Stromal cell of bone marrow (primary cell): Measurements from ENCODE around the gene PCDH15.
"Not testable (repeated sequence)": the region's sequence is repeated elsewhere in the genome, so short reads cannot be mapped to it uniquely, and the experiment has no call there.

Source experiments
- DNase-seq: peaks from one replicate; pipeline ENCODE4 v3.0.0-alpha.2; 2012; ENCODE audit warnings: low read depth

PCDH15 gene

DNA sequence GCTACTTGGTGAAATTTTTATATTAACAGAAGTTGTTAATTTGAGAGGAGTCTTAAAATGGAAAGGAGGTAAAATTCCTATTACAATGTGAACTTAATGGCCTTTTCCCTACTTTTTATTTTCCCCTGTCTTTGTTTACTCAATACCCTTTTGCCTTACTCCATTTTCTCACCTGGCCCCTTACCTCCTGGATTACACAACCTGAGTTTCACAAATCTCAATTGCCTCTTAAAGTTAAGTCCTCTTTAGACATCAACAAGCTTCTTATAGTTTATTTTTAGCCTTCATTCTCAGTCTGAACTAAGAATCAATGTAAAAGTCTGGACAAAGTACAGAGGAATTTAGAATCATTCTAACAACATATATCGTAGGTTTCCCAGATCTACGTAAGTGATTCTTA, 247.0 kb downstream of the PCDH15 start:
- DNase-seq, result no peak

DNA sequence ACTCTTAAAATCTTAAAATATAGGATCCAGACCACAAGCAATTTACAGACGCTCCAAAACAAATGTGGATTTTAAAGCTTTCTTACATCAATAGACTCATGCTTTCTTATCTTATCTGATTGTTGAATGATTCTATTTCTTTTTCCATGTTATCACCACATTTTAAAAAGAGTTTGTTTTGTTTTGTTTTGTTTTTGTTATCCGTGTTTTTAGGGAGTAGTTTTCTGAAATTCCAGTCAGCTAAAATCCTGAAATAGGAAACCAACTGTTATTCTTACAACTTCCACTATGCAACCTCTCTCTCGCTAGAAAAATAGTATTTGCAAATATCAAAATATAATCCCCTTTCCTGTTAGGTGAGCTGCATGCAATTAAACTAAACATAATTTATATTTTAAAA, 251.0 kb downstream of the PCDH15 start:
- no peak for DNase-seq

DNA sequence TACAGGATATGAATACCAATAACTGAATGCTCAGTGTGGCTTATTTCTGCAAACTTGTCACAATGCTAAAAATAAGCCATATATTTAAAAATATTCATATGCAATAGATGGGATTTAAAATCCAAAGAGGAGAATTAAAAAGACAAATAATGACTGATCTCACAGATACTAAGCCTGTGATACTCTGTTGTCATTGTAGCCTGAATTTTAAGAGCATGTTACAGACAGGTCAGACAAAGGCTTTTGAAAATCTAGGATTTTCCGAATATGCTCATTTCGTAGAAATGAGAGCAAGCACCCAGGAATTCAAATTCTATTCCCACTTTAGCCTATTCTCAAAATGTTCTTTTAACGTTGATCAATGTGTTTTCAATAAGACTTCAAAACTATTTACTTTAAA, 269.7 kb downstream of the PCDH15 start:
- DNase-seq, result no peak

DNA sequence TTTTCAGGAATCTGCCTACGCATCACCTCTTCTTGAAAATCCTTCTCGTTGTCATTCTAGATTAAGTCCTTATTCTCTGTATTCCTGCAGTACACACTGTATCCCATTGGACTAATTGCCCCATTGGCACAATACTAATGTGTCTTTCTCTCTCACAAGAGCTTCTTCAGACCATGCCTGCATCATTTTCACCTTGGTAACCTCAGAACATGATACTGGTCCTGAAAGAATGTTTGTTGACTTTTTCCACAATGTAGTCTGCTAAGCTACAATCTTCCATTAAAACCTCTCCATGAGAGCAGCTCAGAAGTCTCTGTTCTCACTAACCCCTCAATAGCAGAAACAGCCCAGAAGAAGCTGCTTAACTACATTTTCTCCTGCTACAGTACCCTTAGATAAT, 270.7 kb downstream of the PCDH15 start:
- no peak for DNase-seq

DNA sequence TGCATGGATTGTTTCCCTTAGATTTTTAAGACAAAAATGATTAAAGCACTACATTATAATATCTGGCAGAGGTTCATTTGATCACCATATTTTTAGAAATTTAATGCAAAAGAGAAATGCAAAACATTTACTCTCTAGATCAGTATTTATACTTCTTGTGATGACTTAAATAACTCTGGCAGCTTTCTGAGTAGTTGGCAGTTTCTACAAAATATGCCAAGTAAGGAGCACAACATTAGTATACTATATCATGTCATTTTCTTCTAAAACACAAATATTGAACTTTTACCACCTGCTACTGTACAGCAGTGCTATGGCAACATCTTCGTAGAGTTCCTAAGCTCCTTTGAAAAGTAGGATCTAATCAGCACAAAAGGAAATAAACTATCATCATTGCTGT, 275.2 kb downstream of the PCDH15 start:
- DNase-seq, result no peak

DNA sequence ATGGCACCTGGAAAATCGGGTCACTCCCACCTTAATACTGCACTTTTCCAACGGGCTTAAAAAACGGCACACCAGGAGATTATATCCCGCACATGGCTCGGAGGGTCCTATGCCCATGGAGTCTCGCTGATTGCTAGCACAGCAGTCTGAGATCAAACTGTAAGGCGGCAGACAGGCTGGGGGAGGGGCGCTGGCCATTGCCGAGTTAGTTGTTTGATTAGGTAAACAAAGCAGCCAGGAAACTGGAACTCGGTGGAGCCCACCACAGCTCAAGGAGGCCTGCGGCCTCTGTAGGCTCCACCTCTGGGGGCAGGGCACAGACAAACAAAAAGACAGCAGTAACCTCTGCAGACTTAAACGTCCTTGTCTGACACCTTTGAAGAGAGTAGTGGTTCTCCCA, 285.8 kb downstream of the PCDH15 start:
- DNase-seq, result not testable (repeated sequence)

DNA sequence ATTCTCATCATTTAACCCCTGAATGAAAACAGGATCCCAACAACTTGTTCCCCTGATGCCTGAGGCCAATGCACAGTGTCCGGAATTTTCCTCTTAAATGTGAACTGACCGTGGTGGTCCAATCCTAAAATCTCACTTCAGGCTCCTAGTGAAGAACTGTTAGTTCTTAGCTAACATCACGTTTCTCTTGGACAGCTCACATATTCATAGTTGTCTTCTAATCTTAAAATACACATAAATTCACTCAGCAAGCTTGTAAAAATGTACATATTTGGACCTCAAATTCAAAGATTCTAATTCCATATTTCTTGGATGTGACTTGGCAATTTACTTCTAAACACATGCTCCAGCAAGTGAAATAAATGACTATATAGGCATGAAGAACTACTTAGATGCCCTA, 297.2 kb downstream of the PCDH15 start:
- no peak for DNase-seq

DNA sequence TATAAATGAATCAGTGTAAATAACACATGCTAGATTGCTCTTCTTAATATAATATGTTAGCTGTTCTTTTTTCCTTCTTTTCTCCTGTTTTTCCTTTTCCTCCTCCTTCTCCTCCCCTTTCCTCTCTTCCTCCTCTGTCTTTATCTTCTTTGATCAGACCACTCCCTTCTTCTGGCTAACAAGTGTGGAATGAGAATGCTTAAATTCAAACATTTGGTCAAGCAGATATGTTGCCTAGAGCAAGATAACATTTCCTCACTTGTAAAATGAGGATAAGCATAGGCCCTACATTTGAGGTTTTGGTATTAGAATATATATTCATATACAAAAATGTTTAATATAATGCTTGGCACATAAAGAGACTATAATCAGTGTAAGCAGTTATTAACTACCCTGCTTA, 299.1 kb downstream of the PCDH15 start:
- no peak for DNase-seq

DNA sequence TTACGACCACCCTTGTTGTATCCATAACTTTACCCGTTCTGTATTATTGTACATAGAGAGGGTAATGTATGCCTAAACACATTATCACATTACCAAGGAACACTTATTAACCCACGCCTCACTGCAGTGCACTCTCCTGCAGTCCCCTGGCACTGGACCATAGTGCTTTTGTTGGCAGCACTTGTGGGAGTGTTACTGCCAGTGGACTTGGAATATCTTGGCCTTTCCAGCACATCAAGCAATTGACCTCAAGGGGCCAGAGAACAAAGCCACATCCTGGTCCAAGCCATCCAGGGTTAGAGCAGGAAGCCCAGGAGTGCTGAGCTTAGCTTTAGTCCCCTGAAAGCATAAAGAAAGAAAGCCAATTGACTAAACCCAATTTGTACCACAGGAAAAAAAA, 304.2 kb downstream of the PCDH15 start:
- no peak for DNase-seq

DNA sequence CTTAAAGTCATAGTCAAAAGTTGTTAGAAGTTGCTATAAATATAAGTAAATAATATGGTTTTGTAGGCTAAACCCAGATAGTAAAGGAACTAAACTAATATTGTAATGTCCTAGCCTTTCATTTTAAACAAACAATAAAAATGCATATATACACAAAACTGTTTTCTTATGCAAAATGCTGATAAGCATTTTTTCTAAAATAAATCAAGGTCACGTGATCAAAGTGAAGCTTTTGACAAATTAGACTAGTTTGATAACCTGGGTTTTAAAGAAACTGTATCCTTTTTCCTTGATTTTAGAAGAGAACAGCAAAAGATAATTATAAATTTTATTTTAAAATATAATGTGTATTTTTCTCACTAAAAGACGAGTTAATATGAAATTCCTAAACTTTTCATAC, 313.3 kb downstream of the PCDH15 start:
- no peak for DNase-seq

DNA sequence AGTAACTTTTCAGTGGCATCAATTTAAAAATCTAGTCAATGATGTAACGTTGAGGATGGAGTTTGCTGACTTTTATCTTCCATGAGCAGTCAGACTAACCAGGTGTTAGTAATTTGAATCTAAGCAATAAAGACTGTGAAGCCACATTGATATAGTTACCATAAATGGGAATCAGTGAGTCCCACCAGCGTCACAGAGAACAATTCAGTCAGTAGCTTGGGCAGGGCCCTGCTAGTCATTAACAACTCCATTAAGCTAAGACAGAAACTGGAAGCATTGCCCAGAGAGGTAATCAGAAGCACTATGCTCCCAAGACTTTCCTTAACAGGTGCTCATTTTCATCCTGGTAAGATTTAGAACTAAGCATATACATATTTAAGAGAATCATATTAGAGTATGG, 315.1 kb downstream of the PCDH15 start:
- DNase-seq, result no peak

DNA sequence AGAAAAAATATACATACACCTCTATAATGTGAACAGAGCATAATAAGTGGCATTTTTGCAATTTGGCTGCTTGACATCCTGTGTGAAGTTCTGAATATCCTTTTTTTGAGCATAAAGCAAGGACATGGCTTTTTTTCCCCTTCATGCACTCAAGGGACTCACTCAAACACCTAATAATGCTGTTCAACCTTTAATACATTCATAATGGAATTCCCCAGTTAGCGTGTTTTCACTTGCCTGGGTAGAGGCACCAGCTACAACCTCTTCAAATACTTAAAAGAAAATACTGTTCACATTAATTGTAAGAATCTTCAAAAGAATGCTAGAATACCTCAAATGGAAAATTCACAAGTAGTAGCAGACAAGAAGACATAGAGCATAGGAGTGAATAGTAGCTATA, 316.8 kb downstream of the PCDH15 start:
- no peak for DNase-seq

DNA sequence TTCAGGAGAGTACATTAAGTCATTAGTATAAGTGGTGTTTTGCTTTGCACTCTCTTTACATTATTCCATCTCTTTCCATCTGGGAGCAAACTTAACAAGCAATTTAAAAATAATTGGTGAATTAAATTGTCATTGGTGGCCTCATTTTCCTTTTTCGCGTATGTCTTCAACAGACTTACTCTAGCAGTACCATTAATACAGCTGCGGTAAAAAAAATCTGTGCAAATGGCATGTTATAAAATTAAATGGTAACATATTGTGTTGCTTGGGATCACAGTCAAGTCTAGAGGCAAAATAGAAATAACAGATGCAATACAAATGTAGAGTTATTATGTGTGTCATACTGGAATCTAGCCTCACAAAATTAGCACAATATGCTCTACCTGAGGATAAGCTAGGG, 322.4 kb downstream of the PCDH15 start:
- DNase-seq, result no peak

DNA sequence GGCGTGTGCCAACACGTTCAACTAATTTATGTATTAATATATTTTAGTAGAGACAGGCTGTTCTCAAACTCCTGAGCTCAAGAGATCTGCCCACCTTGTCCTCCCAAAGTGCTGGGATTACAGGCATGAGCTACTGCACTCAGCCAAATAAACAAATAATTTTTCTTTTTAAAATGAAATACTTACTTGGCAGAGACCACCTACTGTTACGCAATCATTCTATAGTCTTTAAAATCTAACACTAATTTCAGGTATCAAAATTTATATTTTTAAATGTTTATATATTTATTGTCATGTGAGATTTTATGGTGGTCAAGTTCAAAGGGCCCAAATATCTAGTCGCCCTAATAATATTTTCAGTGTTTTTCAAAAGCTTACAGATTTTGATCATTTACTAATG, 323.3 kb downstream of the PCDH15 start:
- no peak for DNase-seq

DNA sequence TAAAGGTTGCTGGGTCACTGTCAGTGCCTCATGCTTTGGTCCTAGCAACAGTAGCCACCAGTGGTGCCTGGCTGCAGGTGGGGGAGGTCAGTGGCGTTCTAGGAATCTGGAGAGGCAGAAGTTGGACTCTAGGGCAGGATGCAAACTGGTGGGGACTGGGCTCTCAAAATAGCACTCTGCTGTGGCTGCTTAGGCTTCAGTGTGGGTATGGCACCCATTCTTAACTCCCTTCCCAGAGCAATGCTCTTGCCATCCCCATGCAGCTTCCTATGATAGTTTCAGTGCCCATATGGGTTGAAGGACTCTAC, 330.8 kb downstream of the PCDH15 start:
- no peak for DNase-seq

DNA sequence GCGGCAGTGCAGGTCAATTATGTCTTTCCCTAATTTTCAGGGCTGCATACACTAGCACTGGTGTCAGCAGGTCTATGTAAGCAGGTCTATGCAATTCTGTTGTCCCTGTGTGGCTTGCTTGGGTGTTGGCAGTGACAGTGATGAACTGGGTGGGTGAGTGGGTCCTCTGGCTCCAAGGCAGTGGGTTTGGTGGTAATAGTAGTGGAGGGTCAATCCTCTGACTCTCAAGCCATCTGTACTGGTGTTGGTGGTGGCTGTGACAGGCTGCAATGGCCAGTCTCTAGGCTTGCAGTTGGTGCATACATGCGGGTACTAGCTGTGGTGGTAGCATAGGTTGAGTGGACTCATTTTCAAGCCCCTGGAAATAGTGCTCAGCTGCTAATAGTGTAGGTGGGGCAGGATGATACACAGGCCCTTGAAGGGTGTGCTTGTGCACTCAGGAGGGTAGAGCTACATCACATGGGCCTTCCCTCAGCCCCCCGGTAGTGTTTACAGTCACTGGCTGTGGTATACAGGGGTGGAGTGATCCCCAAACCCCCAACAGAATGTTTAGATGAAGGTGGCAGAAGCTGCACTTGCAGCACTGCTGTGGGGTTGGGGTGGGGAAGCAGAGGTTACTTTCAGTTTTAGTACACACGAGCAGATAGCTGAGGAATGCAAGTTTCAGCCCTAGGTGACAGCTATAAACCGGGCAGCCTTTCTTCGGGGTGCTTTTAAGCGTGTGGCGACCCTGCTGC, 331.3 kb downstream of the PCDH15 start:
- DNase-seq, result no peak

DNA sequence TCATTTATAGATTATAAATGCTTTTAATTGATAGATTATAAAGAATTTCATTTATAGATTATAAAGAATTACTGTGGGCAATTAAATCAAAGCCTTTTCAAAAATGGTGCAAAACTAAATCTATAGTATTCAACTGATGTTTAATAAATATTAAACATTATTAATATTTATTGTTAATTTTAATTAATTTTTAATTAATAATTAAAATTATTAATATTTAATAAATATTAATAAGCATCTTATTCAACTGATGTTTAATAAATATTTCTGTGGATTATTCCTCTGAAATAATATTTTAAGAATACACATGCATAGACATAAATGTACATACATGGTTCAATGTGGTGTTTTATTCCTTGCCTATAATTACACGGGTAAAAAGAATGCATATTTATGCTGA, 346.8 kb downstream of the PCDH15 start:
- no peak for DNase-seq

DNA sequence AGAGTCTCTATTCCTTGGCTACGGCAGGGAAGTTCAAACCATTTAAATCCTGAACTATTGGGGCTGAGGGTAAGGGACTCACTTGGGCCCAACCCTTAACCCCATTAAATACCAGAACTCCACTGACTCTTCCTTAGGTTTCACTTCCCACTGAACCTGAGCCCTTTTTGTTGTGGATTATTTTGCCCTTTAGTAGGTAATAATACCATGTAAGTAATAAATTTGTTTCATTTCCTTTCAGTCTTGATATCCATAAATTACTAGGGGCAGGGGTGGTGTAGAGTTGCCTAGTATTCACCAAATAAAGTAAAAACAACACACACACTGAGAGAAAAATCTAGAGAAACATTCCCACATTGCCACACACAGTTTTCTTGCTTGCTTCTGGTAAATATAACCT, 352.0 kb downstream of the PCDH15 start:
- DNase-seq, result no peak

DNA sequence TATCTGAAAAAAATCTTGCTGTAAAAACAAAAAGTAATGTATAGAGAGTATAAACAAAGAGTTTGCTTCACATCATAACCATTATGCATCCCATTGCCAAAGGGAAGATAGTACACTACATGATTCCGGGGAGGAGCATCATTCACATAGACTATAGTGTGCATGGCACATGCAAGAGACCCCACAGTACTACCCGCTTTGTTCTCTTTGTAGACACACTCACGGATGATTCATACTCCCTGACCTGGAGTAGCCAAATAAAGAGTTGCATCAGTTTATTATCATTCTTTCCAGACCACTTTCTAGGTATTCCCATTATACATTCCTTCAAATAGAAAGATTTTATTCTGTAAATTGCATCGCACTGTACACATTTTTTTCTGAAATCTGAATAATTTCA, 356.9 kb downstream of the PCDH15 start:
- DNase-seq, result no peak

DNA sequence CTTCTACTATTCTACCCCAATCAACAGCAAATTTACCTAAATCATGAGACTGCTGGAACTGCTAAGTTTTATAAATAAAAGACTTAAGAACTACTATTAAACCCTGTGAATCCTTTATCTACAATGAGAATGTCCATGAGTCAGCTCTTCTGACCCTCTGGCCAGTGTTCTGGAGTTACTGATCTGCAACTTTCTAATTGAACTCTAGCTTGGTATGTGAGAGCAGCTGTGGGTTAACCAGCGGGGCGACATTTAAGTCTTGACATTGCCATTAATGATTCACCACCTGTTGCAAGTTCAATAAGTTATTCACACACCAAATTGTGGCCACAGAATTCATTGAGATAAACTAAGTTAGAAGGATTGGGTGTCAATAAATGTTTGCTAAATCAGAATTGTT, 359.8 kb downstream of the PCDH15 start:
- no peak for DNase-seq

DNA sequence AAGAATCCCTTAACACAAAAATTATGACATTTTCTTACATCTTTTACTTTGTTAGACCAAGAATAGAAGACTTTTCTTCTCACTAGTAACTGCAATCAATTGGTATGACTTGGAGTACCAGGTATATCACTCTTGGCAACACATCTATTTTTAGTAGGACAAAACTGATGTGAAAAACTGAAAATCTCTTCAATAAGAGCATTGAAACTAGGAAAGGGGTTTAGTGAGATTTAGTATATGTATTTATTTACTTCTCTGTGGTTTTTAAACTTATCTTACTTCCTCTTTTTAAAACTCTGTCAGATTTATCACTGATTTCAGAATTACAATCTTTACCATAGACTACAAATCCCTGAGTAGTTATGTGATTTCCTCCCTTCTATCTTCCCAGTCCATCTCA, 366.2 kb downstream of the PCDH15 start:
- no peak for DNase-seq

DNA sequence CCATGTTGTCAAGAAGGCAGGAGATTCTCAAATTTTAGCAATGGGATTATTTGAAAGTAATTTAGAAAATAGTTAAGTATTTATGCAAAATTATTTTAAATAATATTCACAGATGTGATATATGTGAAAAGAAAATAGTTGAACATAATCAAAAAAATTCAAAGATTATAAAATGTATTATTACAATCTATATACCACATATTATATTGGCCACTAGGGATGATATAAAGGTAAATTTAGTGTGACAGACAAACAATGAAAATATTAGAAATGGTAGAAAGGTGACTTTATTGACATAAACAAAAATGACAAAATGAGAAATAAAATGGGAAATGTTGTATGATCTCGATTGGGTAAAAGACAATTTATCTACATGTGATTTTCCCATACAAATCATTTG, 385.5 kb downstream of the PCDH15 start:
- no peak for DNase-seq

DNA sequence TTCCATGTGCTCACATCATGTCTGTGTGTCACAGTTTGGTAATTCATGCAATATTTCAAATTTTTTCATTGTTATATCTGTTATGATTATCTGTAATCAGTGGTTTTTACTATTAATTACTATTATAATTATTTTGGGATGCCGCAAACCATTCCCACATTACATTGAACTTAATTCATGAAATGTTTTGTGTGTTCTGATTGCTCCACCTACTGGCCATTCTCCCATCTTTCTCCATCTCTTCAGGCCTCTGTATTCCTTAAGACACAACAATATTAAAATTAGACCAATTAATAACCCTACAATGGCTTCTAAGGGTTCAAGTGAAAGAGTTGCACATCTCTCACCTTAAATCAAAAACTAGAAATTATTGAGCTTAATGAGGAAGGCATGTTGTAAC, 398.5 kb downstream of the PCDH15 start:
- DNase-seq, result no peak

DNA sequence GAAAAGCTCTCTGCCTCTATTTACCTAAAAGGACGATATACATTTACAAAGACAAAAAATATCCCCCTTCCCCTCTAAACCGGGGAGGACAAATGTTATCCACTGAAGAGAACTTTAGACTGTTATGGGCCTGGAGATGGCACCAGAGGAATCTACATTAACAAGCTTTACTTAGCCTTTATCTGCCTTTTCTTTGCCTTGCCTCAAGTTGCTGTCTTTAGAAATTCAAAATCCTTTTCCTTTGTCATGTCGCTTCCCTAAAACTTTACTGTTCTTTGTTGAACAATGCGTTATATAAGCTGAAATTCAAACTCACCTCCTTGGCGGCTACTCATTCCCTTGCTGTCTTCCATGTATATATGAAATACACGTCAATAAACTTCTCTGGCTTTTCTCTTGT, 405.0 kb downstream of the PCDH15 start:
- no peak for DNase-seq

DNA sequence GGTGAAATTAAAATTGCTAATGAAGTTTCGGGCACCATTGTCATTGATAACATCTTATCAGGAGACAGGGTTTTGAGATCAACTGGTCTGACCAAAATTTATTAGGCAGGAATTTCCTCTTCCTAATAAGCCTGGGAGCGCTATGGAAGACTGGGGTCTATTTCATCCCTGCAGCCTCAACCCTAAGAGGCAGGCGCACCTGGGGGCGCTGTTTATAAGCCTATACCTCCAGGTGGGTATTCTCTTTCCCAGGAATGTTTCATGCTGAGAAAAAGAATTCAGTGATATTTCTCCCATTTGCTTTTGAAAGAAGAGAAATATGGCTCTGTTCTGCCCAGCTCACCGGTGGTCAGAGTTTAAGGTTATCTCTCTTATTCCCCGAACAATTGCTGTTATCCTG, 406.4 kb downstream of the PCDH15 start:
- DNase-seq, result not testable (repeated sequence)
